ENCODE measurements around the gene RRP9. TPM values are rescaled to one million over a fixed set of nuclear protein-coding genes. Genes with fewer than 3 reads are reported as not detected.

Gene RRP9
- total RNA-seq, 1 donor: 20.6 TPM

DNA sequence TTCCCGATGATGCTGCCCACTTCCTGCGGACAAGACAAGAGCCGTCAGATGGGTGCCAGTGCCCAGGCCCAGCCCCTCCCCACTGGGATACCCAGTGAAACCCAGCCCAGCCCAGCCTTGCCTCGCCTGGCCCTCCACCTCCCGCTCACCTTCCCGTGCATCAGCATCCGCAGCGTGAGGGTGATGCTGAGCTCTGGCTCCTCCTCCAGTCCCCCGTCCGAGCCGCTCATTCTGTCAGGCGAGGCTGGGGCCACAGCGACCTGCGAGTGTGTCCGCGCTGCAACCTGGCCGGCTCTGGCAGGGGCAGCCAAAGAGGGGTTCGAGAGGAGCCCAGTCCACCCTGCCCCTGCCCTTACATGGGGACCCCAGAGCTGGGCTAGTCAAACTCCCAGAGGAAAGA, 19.3 kb upstream of the RRP9 start:
- no peak overlapping the region for H3K4me3 ChIP-seq (ENCODE audit: insufficient read depth, low read length)
- no peak overlapping the region for H3K27ac ChIP-seq (ENCODE audit: low read depth, low read length)
- no peaks in the 10 kb centered on the region for H3K9me3 ChIP-seq (ENCODE audit: low read depth, low read length)
- H3K4me2 ChIP-seq (ENCODE audit: insufficient read depth, low read length): no peak overlapping the region
- peaks cover 10% of the 10 kb centered on the region for H3K36me3 ChIP-seq (ENCODE audit: insufficient read depth, low read length)
- peaks cover 17% of the 10 kb centered on the region for H4K20me1 ChIP-seq (ENCODE audit: insufficient read depth, low read length)
- H3K79me2 ChIP-seq (ENCODE audit: insufficient read depth, low read length): peaks cover 8% of the 10 kb centered on the region
- no peak overlapping the region for H2AFZ ChIP-seq (ENCODE audit: low read length)
- DNase-seq (ENCODE audit: insufficient read length, low spot score, missing footprints): no peak
- no peaks in the 10 kb centered on the region for H3K4me1 ChIP-seq (ENCODE audit: insufficient read depth, low read length)
- no peaks in the 10 kb centered on the region for H3K27me3 ChIP-seq (ENCODE audit: insufficient read depth, low read length)
- no peak for TF ChIP-seq CTCF (IDR thresholded peaks at IDR 0.05; ENCODE audit: extremely low read depth, low read depth, low read length)

DNA sequence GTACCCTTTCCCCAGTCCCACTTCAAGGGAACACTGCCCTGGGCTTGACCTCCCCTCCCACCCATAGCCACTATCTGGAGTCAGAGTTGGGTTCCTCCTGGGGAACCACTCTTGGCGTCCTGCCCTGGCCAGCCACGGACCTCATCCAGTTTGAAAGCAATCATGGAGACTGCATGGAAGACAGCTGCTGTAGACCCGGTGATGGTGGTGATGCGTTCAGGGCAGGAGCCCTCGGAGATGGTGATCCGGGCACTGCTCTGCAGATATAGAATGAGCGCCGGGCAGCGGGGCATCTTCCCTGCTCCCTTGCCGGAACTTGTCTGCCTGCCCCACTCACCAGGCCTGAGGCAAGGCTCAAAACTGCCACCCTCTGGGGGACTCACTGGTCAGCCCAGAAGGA, 18.7 kb upstream of the RRP9 start:
- TF ChIP-seq CTCF (IDR thresholded peaks at IDR 0.05; ENCODE audit: extremely low read depth, low read depth, low read length): no peak
- H3K27me3 ChIP-seq (ENCODE audit: insufficient read depth, low read length): no peaks in the 10 kb centered on the region
- no peak overlapping the region for H2AFZ ChIP-seq (ENCODE audit: low read length)
- no peak overlapping the region for H3K27ac ChIP-seq (ENCODE audit: low read depth, low read length)
- H3K79me2 ChIP-seq (ENCODE audit: insufficient read depth, low read length): peaks cover 6% of the 10 kb centered on the region
- H3K4me1 ChIP-seq (ENCODE audit: insufficient read depth, low read length): no peaks in the 10 kb centered on the region
- H3K9me3 ChIP-seq (ENCODE audit: low read depth, low read length): no peaks in the 10 kb centered on the region
- peaks cover 17% of the 10 kb centered on the region for H4K20me1 ChIP-seq (ENCODE audit: insufficient read depth, low read length)
- H3K36me3 ChIP-seq (ENCODE audit: insufficient read depth, low read length): peaks cover 10% of the 10 kb centered on the region
- no peak overlapping the region for H3K4me3 ChIP-seq (ENCODE audit: insufficient read depth, low read length)
- no peak for DNase-seq (ENCODE audit: insufficient read length, low spot score, missing footprints)
- no peak overlapping the region for H3K4me2 ChIP-seq (ENCODE audit: insufficient read depth, low read length)

DNA sequence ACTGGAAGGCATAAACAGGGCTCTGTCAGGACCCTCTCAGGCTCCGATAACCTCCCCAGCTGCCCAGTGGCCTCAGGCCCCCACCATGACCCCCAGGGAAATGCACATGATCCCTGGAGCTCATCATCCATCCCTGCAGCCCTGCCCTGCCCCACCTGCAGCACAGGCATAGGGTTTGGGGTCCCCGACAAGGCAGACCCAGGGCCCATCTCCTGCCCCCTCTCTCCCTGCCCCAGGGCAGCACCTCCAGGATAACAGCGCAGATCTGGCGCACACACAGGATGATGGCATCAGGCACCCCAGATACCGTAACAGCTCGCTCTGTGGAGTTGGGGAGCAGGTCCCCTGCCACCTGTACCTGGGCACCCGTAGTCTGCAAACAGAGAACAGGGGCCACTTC, 17.9 kb upstream of the RRP9 start:
- Histone ChIP-seq H3K27me3 (ENCODE audit: insufficient read depth, low read length) (no peaks in the 10 kb centered on the region), H3K4me2 (ENCODE audit: insufficient read depth, low read length) (no peak overlapping the region), H3K79me2 (ENCODE audit: insufficient read depth, low read length) (peaks cover 3% of the 10 kb centered on the region), H2AFZ (ENCODE audit: low read length) (no peak overlapping the region), H3K36me3 (ENCODE audit: insufficient read depth, low read length) (peaks cover 10% of the 10 kb centered on the region), H4K20me1 (ENCODE audit: insufficient read depth, low read length) (peaks cover 17% of the 10 kb centered on the region), H3K27ac (ENCODE audit: low read depth, low read length) (no peak overlapping the region), H3K4me1 (ENCODE audit: insufficient read depth, low read length) (no peaks in the 10 kb centered on the region), H3K9me3 (ENCODE audit: low read depth, low read length) (no peaks in the 10 kb centered on the region), H3K4me3 (ENCODE audit: insufficient read depth, low read length) (no peak overlapping the region)
- TF ChIP-seq CTCF (IDR thresholded peaks at IDR 0.05; ENCODE audit: extremely low read depth, low read depth, low read length): no peak
- no peak for DNase-seq (ENCODE audit: insufficient read length, low spot score, missing footprints)

DNA sequence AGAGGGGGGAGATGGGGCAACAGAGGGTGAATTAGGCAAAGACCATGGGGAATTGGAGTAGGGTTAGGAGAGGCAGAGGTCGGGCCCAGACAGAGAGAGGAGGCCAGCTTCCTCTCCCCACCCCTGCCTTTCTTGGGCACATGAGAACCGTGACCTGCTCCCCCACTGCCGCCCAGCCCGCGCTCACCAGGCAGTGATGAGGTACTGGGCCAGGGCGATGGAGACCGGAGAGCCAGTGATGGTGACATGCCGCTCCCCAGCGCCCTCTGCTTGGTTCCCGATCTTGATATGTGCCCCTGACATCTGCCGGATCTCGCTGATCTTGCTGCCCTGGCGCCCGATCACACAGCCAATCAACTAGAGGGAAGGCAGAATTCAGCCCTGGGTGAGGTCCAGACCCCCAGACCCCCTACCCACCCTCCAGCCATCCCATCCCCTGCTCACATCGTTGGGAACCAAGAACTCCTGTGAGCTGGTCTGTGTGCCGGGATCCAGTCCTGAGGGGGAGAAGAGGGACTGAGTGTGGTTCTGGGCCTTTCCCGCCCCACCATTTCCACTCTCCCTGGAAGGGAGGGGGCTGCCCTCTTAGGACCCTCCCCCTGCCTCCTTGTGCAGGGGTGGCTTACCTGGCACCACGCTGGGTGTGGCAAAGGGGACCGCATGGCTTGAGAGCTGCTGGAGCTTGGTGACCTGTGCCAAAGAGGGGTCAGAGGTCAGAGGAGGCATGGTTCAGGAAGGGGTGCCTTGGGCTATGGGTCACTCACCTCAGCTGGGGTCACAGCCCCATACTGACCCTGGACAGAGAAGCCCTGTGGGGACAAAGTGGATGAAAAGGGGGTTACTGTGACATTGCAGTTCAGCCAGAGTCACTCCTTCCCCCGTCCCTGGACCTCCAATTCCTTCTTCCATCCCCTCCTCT, 17.2 kb upstream of the RRP9 start:
- Histone ChIP-seq H3K36me3 (ENCODE audit: insufficient read depth, low read length) (peaks cover 10% of the 10 kb centered on the region), H2AFZ (ENCODE audit: low read length) (no peak overlapping the region), H3K27me3 (ENCODE audit: insufficient read depth, low read length) (no peaks in the 10 kb centered on the region), H3K9me3 (ENCODE audit: low read depth, low read length) (no peaks in the 10 kb centered on the region), H4K20me1 (ENCODE audit: insufficient read depth, low read length) (peaks cover 13% of the 10 kb centered on the region), H3K79me2 (ENCODE audit: insufficient read depth, low read length) (no peaks in the 10 kb centered on the region), H3K4me2 (ENCODE audit: insufficient read depth, low read length) (no peak overlapping the region), H3K4me1 (ENCODE audit: insufficient read depth, low read length) (peaks cover under 1% of the 10 kb centered on the region), H3K4me3 (ENCODE audit: insufficient read depth, low read length) (no peak overlapping the region), H3K27ac (ENCODE audit: low read depth, low read length) (no peak overlapping the region)
- TF ChIP-seq CTCF (IDR thresholded peaks at IDR 0.05; ENCODE audit: extremely low read depth, low read depth, low read length): no peak
- DNase-seq (ENCODE audit: insufficient read length, low spot score, missing footprints): peak; percentile 72

Data from osteoblast (primary cell).